WTC11 (cell line): ENCODE measurements around the gene CCDC152.
"Not testable (repeated sequence)": the region's sequence is repeated elsewhere in the genome, so short reads cannot be mapped to it uniquely, and the experiment has no call there.

ENCODE experiments used
- CBFB ChIP-seq: sonication (generic); formaldehyde crosslinking; IDR thresholded peaks from 2 replicates; pipeline ENCODE4 v1.8.1; 2022; ENCODE audit warnings: mild to moderate bottlenecking, low read depth, missing genetic modification reagents
- ESRRA ChIP-seq: sonication (generic); formaldehyde crosslinking; IDR thresholded peaks from 2 replicates; pipeline ENCODE4 v1.8.1; 2022; ENCODE audit warnings: mild to moderate bottlenecking, missing genetic modification reagents, borderline replicate concordance
- TF ChIP-seq, protein P1 (sequence below): fragments of 200-600 bp; IDR thresholded peaks from 2 replicates; pipeline ENCODE4 v1.8.0; 2022; ENCODE audit warnings: antibody characterized with exemption
- TF ChIP-seq, protein P2 (sequence below): sonication (generic); formaldehyde crosslinking; IDR thresholded peaks from 2 replicates; pipeline ENCODE4 v1.8.1; 2022; ENCODE audit warnings: missing genetic modification reagents, borderline replicate concordance

DNA sequence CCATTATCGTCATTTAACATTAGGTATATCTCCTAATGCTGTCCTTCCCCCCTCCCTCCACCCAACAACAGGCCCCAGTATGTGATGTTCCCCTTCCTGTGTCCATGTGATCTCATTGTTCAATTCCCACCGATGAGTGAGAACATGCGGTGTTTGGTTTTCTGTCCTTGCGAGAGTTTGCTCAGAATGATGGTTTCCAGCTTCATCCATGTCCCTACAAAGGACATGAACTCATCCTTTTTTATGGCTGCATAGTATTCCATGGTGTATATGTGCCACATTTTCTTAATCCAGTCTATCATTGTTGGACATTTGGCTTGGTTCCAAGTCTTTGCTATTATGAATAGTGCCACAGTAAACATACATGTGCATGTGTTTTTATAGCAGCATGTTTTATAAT is 87.8 kb downstream of the CCDC152 start:
- not testable (repeated sequence) for TF ChIP-seq CBFB, ESRRA (CRISPR knock-in tag)
- TF ChIP-seq, protein P1, sequence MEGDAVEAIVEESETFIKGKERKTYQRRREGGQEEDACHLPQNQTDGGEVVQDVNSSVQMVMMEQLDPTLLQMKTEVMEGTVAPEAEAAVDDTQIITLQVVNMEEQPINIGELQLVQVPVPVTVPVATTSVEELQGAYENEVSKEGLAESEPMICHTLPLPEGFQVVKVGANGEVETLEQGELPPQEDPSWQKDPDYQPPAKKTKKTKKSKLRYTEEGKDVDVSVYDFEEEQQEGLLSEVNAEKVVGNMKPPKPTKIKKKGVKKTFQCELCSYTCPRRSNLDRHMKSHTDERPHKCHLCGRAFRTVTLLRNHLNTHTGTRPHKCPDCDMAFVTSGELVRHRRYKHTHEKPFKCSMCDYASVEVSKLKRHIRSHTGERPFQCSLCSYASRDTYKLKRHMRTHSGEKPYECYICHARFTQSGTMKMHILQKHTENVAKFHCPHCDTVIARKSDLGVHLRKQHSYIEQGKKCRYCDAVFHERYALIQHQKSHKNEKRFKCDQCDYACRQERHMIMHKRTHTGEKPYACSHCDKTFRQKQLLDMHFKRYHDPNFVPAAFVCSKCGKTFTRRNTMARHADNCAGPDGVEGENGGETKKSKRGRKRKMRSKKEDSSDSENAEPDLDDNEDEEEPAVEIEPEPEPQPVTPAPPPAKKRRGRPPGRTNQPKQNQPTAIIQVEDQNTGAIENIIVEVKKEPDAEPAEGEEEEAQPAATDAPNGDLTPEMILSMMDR = not testable (repeated sequence)
- TF ChIP-seq, protein P2, sequence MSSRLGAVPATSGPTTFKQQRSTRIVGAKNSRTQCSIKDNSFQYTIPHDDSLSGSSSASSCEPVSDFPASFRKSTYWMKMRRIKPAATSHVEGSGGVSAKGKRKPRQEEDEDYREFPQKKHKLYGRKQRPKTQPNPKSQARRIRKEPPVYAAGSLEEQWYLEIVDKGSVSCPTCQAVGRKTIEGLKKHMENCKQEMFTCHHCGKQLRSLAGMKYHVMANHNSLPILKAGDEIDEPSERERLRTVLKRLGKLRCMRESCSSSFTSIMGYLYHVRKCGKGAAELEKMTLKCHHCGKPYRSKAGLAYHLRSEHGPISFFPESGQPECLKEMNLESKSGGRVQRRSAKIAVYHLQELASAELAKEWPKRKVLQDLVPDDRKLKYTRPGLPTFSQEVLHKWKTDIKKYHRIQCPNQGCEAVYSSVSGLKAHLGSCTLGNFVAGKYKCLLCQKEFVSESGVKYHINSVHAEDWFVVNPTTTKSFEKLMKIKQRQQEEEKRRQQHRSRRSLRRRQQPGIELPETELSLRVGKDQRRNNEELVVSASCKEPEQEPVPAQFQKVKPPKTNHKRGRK (CRISPR knock-in tag) = not testable (repeated sequence)
